HepG2 (cell line): ENCODE measurements around the gene SLC25A47. TPM values are rescaled to one million over a fixed set of nuclear protein-coding genes. Genes with fewer than 3 reads are reported as not detected.

Source experiments
- ATAC-seq: fragments of 200-7000 bp; cut with Tn5 transposase; 3 replicates; pipeline ENCODE4 v1.9.1; 2020; ENCODE audit warnings: mild to moderate bottlenecking, moderate library complexity
- Bru-seq: library from RNA; stranded (reverse); fragments of 400-500 nt; gene quantifications from one replicate; lab custom pipeline; 2021; lab: Mats Ljungman, UMichigan
- BruChase-seq, 2 experiments: library from RNA; stranded (reverse); fragments of 400-500 nt; gene quantifications; one replicate each; lab custom pipeline; 2021; lab: Mats Ljungman, UMichigan
- BruUV-seq: library from RNA; stranded (reverse); fragments of 400-500 nt; replicated peaks from 2 replicates; lab custom pipeline; 2021; lab: Mats Ljungman, UMichigan
- CTCF ChIA-PET: fragments of 300-600 bp; formaldehyde crosslinking; extraction: SDS; loops from one replicate; lab custom pipeline; 2021; ENCODE audit warnings: low total read pairs, inconsistent platforms, low intra/inter-chr PET ratio; lab: Yijun Ruan, JAX
- POLR2A ChIA-PET: fragments of 350-600 bp; sonication (Branson Sonifier 250); formaldehyde crosslinking; loops from one replicate; lab custom pipeline; 2020; ENCODE audit warnings: antibody characterized with exemption, inconsistent platforms; lab: Yijun Ruan, JAX
- DNase-seq: peaks from one replicate; pipeline ENCODE4 v3.0.0-alpha.2; 2015; ENCODE audit warnings: low spot score
- FAIRE-seq: peaks from 3 replicates; lab custom pipeline; 2011; peaks lifted over from hg19 to GRCh38; lab: Jason Lieb, UNC
- H2AFZ ChIP-seq: one replicate; pipeline ENCODE4 v1.6.1; 2011; ENCODE audit warnings: low read length, inconsistent platforms
- H3K27ac ChIP-seq: fragments of 300-600 bp; 3 replicates; pipeline ENCODE4 v1.8.0; 2011; ENCODE audit warnings: mixed run types, mild to moderate bottlenecking, mixed read lengths, low read length, inconsistent platforms; ENCODE audit not compliant: insufficient read depth; ENCODE audit errors: extremely low read length
- H3K27me3 ChIP-seq, 2 experiments: fragments of 200-600 bp in 1 of 2; 2 replicates in 1 of 2; 3 replicates in 1 of 2; pipeline versions ENCODE4 v1.6.0 to v1.8.0; 2011; ENCODE audit warnings: low read length in 2 of 2, mild to moderate bottlenecking in 2 of 2, moderate library complexity in 2 of 2, inconsistent platforms in 1 of 2; ENCODE audit not compliant: insufficient read depth in 2 of 2, control insufficient read depth in 1 of 2
- H3K36me3 ChIP-seq, 2 experiments: fragments of 200-600 bp in 1 of 2; replicated peaks in 1 of 2; 2 replicates in 1 of 2; 3 replicates in 1 of 2; pipeline versions ENCODE4 v1.5.1 to v1.8.0; 2011; ENCODE audit warnings: low read length in 2 of 2, inconsistent platforms in 1 of 2; ENCODE audit not compliant: insufficient read depth in 2 of 2, control insufficient read depth in 1 of 2
- H3K4me1 ChIP-seq: 2 replicates; pipeline ENCODE4 v1.5.1; 2012; ENCODE audit warnings: low read length, inconsistent platforms; ENCODE audit not compliant: insufficient read depth
- H3K4me2 ChIP-seq: 2 replicates; pipeline ENCODE4 v1.6.0; 2011; ENCODE audit warnings: low read depth, low read length, inconsistent platforms
- H3K4me3 ChIP-seq, 3 experiments: fragments of 200-600 bp in 1 of 3; sonication (generic), shearing (Covaris generic) in 1 of 3; replicated peaks in 1 of 3; 2 replicates each; pipeline ENCODE4 v1.5.1; 2011 to 2016; ENCODE audit warnings: low read length in 3 of 3, inconsistent platforms in 2 of 3, low read depth in 2 of 3, mild to moderate bottlenecking in 2 of 3, control low read depth in 1 of 3, mixed read lengths in 1 of 3; ENCODE audit not compliant: insufficient read depth in 1 of 3
- H3K79me2 ChIP-seq: one replicate; pipeline ENCODE4 v1.6.1; 2011; ENCODE audit warnings: low read length, inconsistent platforms; ENCODE audit not compliant: insufficient read depth
- H3K9ac ChIP-seq: 2 replicates; pipeline ENCODE4 v1.6.0; 2011; ENCODE audit warnings: mild to moderate bottlenecking, low read depth, low read length, inconsistent platforms; ENCODE audit not compliant: insufficient read depth
- H3K9me3 ChIP-seq: 2 replicates; pipeline ENCODE4 v1.5.1; 2012; ENCODE audit warnings: mild to moderate bottlenecking, low read length
- H4K20me1 ChIP-seq: 2 replicates; pipeline ENCODE4 v1.6.0; 2011; ENCODE audit warnings: inconsistent platforms, mild to moderate bottlenecking, low read length, moderate library complexity; ENCODE audit not compliant: insufficient read depth
- HDAC1 ChIP-seq: sonication (generic); formaldehyde crosslinking; IDR thresholded peaks from 2 replicates; pipeline ENCODE4 v1.5.1; 2020; ENCODE audit warnings: mild to moderate bottlenecking, missing genetic modification reagents
- MTA1 ChIP-seq: sonication (generic); formaldehyde crosslinking; IDR thresholded peaks from 2 replicates; pipeline ENCODE4 v1.4.0; 2020; ENCODE audit warnings: missing genetic modification reagents, mild to moderate bottlenecking, borderline replicate concordance
- RXRA ChIP-seq: sonication (generic); formaldehyde crosslinking; IDR thresholded peaks from 2 replicates; pipeline ENCODE4 v1.5.1; 2020; ENCODE audit warnings: missing genetic modification reagents
- TAF1 ChIP-seq: sonication (generic); formaldehyde crosslinking; IDR thresholded peaks from 2 replicates; pipeline ENCODE4 v1.4.0; 2020; ENCODE audit warnings: missing genetic modification reagents
- ZKSCAN5 ChIP-seq: sonication (generic); formaldehyde crosslinking; IDR thresholded peaks from 2 replicates; pipeline ENCODE4 v1.5.1; 2020; ENCODE audit warnings: mild to moderate bottlenecking, missing genetic modification reagents
- ZNF709 ChIP-seq: sonication (generic); formaldehyde crosslinking; IDR thresholded peaks from 2 replicates; pipeline ENCODE4 v1.5.0; 2020; ENCODE audit warnings: mild to moderate bottlenecking, missing genetic modification reagents
- ZNF816 ChIP-seq: sonication (generic); formaldehyde crosslinking; IDR thresholded peaks from 2 replicates; pipeline ENCODE4 v1.8.0; 2022; ENCODE audit warnings: missing genetic modification reagents, mild to moderate bottlenecking, borderline replicate concordance
- WGBS: methylation state at CpG from one replicate; pipeline ENCODE4 v1.1.6; 2017; ENCODE audit warnings: low lambda C conversion rate; 5-methylcytosine and 5-hydroxymethylcytosine counted together
- in situ Hi-C: cut with HindIII; loops from 2 replicates; pipeline ENCODE4 v1.10.0; 2017; ENCODE audit warnings: low pct_unique_long_range_greater_than_20kb; ENCODE audit not compliant: extremely low pct_ligation_motif_present
- intact Hi-C: fragments of 100-400 bp; cut with micrococcal nuclease; formaldehyde crosslinking; loops from one replicate; pipeline ENCODE4 v1.10.0; 2022; ENCODE audit not compliant: unreplicated experiment
- long read RNA-seq, 2 experiments: library from RNA in 1 of 2; library from polyadenylated mRNA in 1 of 2; stranded (forward) in 1 of 2; unstranded in 1 of 2; transcript quantifications; one replicate each; pipeline ENCODE4 v2.0.0, GENCODE V29; 2019 to 2022
- polyA minus RNA-seq, 3 experiments: library from RNA; depleted of rRNA, polyadenylated mRNA; stranded (reverse); fragments of >200 nt; gene quantifications; 2 replicates each; pipeline ENCODE4 v1.2.3, GENCODE V29; 2011; ENCODE audit warnings: low replicate concordance in 1 of 3
- polyA plus RNA-seq, 8 experiments: library from polyadenylated mRNA; depleted of rRNA in 3 of 8; stranded (reverse) in 7 of 8; unstranded in 1 of 8; fragments of >200 nt; fragmentation: Illumina TruSeq in 4 of 8; extraction: Trizol in 4 of 8; gene quantifications; 2 replicates each; pipeline versions ENCODE4 v1.2.1 to v1.2.3, GENCODE V29; 2011 to 2016; ENCODE audit warnings: low read depth in 4 of 8, missing spikeins in 1 of 8, mixed read lengths in 1 of 8; ENCODE audit not compliant: insufficient read depth in 1 of 8
- total RNA-seq, 5 experiments: library from RNA; depleted of rRNA; stranded (reverse); fragments of >200 nt; fragmentation: Illumina TruSeq; extraction: Trizol; gene quantifications; 2 replicates each; pipeline ENCODE4 v1.2.3, GENCODE V29; 2016; ENCODE audit warnings: low read depth in 1 of 5
- TF ChIP-seq, protein P1 (sequence below): sonication (generic); IDR thresholded peaks from 2 replicates; pipeline ENCODE4 v1.6.1; 2016; ENCODE audit warnings: low read depth, borderline replicate concordance
- TF ChIP-seq, protein P2 (sequence below): sonication (generic); formaldehyde crosslinking; IDR thresholded peaks from 2 replicates; pipeline ENCODE4 v1.5.0; 2020; ENCODE audit warnings: missing genetic modification reagents
- TF ChIP-seq, protein P3 (sequence below): sonication (generic); formaldehyde crosslinking; conservative IDR thresholded peaks from 2 replicates; pipeline ENCODE4 v1.5.0; 2020; ENCODE audit warnings: missing genetic modification reagents

SLC25A47 gene, protein sequence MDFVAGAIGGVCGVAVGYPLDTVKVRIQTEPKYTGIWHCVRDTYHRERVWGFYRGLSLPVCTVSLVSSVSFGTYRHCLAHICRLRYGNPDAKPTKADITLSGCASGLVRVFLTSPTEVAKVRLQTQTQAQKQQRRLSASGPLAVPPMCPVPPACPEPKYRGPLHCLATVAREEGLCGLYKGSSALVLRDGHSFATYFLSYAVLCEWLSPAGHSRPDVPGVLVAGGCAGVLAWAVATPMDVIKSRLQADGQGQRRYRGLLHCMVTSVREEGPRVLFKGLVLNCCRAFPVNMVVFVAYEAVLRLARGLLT
- total RNA-seq (2016; rRNA removed; fragmentation: Illumina TruSeq; extraction: Trizol) (0.87 and 1.0 TPM in 2 replicates), polyA plus RNA-seq (2011; rRNA removed) (1.7 and 7.6 TPM in 2 replicates), polyA minus RNA-seq (2011; rRNA and poly(A)+ RNA removed; ENCODE audit: low replicate concordance) (4.3 TPM in 1 of 2 replicates, not detected in the other), Bru-seq, nascent RNA (percentile 29 among the genes with signal in this experiment), BruChase-seq, experiment 1, labeled RNA remaining after a 6-hour chase (percentile 29 among the genes with signal in this experiment), BruChase-seq, experiment 2, labeled RNA remaining after a 2-hour chase (percentile 37 among the genes with signal in this experiment)
- total RNA-seq (2016; cell fraction: cytosol; rRNA removed; fragmentation: Illumina TruSeq; extraction: Trizol; ENCODE audit: low read depth), result 0.71 and 1.5 TPM in 2 replicates
- 0.88 and 0.95 TPM in 2 replicates for total RNA-seq (2016; cell fraction: insoluble cytoplasmic fraction; rRNA removed; fragmentation: Illumina TruSeq; extraction: Trizol)
- 0.53 and 1.1 TPM in 2 replicates for total RNA-seq (2016; cell fraction: membrane; rRNA removed; fragmentation: Illumina TruSeq; extraction: Trizol)
- 0.47 and 0.65 TPM in 2 replicates for total RNA-seq (2016; cell fraction: nucleus; rRNA removed; fragmentation: Illumina TruSeq; extraction: Trizol)
- polyA plus RNA-seq (2011; cell fraction: cytosol; rRNA removed), result 3.2 and 4.5 TPM in 2 replicates
- 4.2 and 9.5 TPM in 2 replicates for polyA plus RNA-seq (2011; cell fraction: nucleus; rRNA removed)
- polyA plus RNA-seq (2012), result 6.6 and 11.5 TPM in 2 replicates
- 0.17 and 0.24 TPM in 2 replicates for polyA plus RNA-seq (2016; cell fraction: cytosol; fragmentation: Illumina TruSeq; extraction: Trizol; ENCODE audit: low read depth)
- polyA plus RNA-seq (2016; cell fraction: insoluble cytoplasmic fraction; fragmentation: Illumina TruSeq; extraction: Trizol; ENCODE audit: low read depth), result 0.51 and 0.54 TPM in 2 replicates
- 0.41 and 0.42 TPM in 2 replicates for polyA plus RNA-seq (2016; cell fraction: membrane; fragmentation: Illumina TruSeq; extraction: Trizol; ENCODE audit: low read depth)
- 0.53 and 0.61 TPM in 2 replicates for polyA plus RNA-seq (2016; cell fraction: nucleus; fragmentation: Illumina TruSeq; extraction: Trizol; ENCODE audit: insufficient read depth, low read depth)
- 2.3 and 3.1 TPM in 2 replicates for polyA minus RNA-seq (2011; cell fraction: cytosol; rRNA and poly(A)+ RNA removed)
- 0.52 and 1.5 TPM in 2 replicates for polyA minus RNA-seq (2011; cell fraction: nucleus; rRNA and poly(A)+ RNA removed)
- long read RNA-seq, experiment 1, partial matches to known transcripts, result 2 of 8 reads
- long read RNA-seq, experiment 1, other reads (novel, unspliced or antisense), result 1 of 8 reads
- long read RNA-seq, experiment 2, partial matches to known transcripts, result 1 of 3 reads
- long read RNA-seq, experiment 2, other reads (novel, unspliced or antisense), result 0 of 3 reads

DNA sequence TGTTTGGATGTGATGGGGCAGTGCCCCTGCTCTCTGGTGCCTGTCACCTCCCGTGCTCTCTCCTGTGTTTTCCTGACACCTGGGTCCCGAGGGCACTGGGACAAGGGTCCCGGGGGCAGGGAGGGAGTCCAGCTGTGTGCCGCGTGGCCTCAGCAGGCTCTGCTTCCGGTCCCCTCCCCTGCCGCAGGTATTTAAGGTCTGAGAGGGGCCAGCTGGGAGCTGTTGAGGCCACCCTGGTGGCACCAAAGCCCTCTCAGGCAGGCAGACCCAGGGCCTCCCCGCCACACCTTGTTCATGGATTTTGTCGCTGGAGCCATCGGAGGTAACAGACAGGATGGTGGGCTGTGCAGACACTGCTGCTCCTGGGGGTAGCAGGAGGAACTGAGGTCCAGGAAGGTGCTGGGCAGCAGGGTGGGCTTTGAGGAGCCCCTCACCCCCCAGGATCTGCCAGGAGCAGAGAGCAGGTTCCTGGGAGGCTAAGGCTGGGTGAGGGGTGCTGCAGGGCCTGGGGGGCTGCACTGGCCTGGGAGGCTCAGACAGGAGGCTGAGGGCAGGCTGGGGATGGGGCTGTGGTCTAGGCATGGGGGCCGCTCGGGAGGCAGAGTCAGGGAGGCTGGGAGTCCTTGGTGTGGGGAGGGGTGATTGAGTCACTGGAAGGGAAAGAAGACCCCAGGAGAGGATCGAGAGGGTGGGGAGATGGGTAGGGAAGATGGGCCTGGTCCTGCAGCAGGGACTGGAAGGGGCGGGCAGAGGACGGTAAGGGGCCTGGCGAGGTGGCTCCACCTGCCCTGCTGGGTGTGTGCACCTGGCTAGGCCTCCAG is at the start of gene SLC25A47:
Gene SLC25A47, plus strand, starts transcription at position 219 of the 821 bp plus-strand sequence. Its CDS starts 76 bp downstream, at position 295.
- in situ Hi-C loops, result no loop called here
- whole genome bisulfite sequencing, result 57% methylated on average over 9 of the region's 16 CpGs
- CTCF ChIA-PET, result no interaction called here
- Histone ChIP-seq H4K20me1 (no peaks in the 10 kb centered on the region), H3K9me3 (no peaks in the 10 kb centered on the region), H3K79me2 (no peaks in the 10 kb centered on the region), H3K9ac (peak within 1 kb of the TSS; percentile 41; the same call in 1 of the 2 replicates), H3K4me3 (peak within 1 kb of the TSS in 1 of 3 experiments; percentile 52; a peak in 2 of 6 replicates), H3K27me3 (peaks cover 0 to 2% of the 10 kb centered on the region in 2 experiments; a peak in 1 of 5 replicates), H2AFZ (no peak within 1 kb of the TSS), H3K27ac (peak within 1 kb of the TSS; percentile 19), H3K4me2 (peak within 1 kb of the TSS; percentile 80), H3K4me1 (peaks cover 78% of the 10 kb centered on the region), H3K36me3 (no peaks in the 10 kb centered on the region)
- BruUV-seq, result no TSS peak
- ATAC-seq, result peak; percentile 1; the same call in 2 of the 3 replicates
- no peak for DNase-seq
- no peak for FAIRE-seq
- intact Hi-C loops, result loop anchor here (2.0 to 5.0 kb wide), 2 partner anchors 17 to 54 kb away; partner anchors contain the start of genes SLC25A29 and WDR25
- POLR2A ChIA-PET, result interaction anchor here (0.5 to 0.8 kb wide), 3 partner anchors 38 to 1147 kb away, joined by 3 to 4 read pairs (median 3); no protein-coding TSS in a partner anchor
- TF ChIP-seq MTA1 (CRISPR knock-in tag) (peak; percentile 67; the same call in 1 of the 2 replicates), TAF1 (CRISPR knock-in tag) (no peak), ZNF709 (CRISPR knock-in tag) (0 out of 2 replicates have a peak, but pooled peaks have one; percentile 24), ZKSCAN5 (CRISPR knock-in tag) (peak; percentile 80; the same call in 1 of the 2 replicates), HDAC1 (CRISPR knock-in tag) (peak; percentile 82), ZNF816 (peak; percentile 55; the same call in 1 of the 2 replicates), RXRA (CRISPR knock-in tag) (peak; percentile 94)
- TF ChIP-seq, protein P1, sequence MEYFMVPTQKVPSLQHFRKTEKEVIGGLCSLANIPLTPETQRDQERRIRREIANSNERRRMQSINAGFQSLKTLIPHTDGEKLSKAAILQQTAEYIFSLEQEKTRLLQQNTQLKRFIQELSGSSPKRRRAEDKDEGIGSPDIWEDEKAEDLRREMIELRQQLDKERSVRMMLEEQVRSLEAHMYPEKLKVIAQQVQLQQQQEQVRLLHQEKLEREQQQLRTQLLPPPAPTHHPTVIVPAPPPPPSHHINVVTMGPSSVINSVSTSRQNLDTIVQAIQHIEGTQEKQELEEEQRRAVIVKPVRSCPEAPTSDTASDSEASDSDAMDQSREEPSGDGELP, result peak; percentile 84; the same call in 1 of the 2 replicates
- TF ChIP-seq, protein P2, sequence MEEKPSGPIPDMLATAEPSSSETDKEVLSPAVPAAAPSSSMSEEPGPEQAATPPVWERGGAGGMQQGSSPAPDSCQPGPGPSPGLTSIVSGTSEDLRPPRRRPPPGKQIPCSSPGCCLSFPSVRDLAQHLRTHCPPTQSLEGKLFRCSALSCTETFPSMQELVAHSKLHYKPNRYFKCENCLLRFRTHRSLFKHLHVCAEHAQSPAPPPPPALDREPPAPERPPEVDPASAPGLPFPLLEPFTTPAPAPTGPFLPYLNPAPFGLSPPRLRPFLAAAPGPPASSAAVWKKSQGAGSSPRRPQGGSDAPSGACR (CRISPR knock-in tag), result peak; percentile 82
- TF ChIP-seq, protein P3, sequence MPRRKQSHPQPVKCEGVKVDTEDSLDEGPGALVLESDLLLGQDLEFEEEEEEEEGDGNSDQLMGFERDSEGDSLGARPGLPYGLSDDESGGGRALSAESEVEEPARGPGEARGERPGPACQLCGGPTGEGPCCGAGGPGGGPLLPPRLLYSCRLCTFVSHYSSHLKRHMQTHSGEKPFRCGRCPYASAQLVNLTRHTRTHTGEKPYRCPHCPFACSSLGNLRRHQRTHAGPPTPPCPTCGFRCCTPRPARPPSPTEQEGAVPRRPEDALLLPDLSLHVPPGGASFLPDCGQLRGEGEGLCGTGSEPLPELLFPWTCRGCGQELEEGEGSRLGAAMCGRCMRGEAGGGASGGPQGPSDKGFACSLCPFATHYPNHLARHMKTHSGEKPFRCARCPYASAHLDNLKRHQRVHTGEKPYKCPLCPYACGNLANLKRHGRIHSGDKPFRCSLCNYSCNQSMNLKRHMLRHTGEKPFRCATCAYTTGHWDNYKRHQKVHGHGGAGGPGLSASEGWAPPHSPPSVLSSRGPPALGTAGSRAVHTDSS (CRISPR knock-in tag), result no peak
